Fibroblast of peridontal ligament (primary cell): ENCODE results near the gene NKX2-1.
"Not testable (repeated sequence)": the region's sequence is repeated elsewhere in the genome, so short reads cannot be mapped to it uniquely, and the experiment has no call there.

Source experiments
- DNase-seq: peaks from one replicate; pipeline ENCODE4 v3.0.0-alpha.2; 2010; ENCODE audit errors: extremely low read depth

The NKX2-1 gene

DNA sequence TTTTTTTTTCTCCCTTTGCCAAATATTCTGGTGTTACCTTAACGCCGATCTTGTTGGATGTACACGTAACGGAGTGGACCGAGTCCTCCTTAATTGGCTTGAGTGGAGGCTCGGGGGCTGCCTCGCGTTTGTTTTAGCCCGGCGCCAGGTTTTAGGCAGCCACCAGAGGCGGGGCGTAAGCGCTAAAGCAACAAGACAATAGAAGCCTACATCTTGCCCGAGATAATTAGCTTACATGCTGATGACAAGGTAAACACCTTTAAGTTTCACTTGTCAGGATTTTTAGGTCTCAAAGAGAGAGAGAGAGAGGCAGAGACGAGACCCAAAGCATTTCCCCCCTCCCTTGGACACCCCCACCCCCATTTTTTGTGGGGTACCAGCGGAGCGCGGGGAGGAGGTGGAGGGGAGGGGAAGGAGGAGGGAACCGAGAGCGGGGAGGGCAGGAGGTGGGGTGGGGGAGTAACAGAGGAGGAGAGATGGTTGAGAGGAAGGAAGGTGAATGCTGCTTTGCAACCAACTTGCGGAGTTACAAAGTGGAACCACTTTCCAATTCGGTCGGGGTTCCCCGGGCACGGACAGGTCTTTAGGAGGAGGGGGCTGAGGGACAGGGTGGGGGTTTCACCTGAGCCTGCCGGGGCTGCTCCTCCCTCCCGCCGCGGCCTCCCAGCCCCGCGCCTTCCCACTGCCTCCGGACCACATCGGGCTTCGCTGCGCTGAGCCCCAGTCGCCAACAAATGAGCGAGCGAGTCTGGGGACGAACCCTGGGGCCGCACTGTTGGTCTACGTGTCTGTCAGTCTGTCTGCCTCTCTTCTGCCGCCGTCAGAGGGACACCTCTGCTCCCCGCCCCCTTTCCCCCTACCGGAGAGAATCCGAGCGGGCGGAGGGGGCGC, at the start of gene NKX2-1:
TSS of gene NKX2-1 (minus strand) at position 802 of the 891 bp plus-strand sequence. CDS start at position 699, 103 bp downstream.
- DNase-seq, result no peak

DNA sequence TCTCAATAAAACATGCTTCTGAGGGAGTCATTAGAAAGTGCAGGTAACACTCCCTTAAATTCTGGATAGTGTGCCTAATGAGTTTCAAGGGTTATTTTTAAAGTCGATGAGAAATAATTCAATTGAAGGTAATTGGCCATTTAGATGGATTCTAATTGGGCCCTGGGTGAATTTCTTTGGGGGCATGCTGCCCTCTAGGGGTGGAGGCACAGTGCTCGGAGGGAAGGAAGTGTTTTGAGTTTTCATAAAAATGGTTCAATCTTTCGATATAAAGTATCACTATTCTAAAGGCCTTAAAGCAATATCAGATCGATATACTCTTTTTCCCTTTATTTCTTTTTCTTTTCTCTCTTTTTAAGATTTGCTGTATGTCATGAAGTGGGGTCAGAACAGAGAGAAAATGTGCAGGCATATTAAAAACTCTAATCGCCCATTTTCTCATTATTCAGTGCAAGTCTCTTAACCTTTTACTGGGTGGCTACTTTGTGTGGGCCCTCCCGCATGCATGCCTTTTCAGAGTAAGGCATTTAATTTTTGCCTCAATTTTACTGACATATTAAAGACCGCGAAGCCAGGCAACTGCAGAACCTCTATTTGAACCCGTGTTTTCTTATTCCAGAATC, 36.9 kb upstream of the NKX2-1 start:
- DNase-seq, result peak; percentile 20

DNA sequence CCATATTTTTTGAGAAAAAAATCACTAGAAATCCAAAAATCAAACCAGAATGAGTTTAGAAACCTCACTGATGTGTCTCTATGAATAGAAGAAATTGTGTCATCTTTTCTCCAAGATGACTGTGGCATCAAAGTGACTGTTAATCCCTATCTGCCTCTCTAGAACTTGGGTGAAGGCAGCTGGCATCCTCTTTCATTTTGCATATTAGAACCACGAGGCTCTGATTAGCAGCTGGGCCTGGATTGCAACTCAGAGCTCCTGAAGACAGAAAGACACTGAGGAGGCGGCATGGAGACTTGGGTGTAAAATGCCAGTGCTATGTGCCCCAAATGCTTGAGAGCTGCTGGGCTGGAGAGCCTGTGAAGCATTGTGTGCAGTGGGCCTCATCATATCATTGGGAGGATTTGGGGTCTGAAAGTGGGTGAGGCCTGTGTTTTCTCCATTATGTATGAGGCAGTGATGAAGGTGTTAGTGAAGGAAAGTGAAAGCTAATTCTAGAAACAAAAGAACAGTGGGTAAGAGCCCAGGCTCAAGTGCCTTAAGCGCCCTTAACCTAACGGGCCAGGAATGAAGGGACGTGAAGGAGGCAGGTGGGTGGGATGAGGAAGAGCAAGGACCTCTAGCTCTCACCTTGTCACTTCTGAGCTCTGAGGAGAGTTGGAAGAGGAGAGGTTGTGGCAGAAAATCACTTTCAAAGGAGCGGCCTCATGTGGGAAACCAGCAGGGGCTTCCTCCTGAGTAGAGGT, 36.1 kb upstream of the NKX2-1 start:
- no peak for DNase-seq

DNA sequence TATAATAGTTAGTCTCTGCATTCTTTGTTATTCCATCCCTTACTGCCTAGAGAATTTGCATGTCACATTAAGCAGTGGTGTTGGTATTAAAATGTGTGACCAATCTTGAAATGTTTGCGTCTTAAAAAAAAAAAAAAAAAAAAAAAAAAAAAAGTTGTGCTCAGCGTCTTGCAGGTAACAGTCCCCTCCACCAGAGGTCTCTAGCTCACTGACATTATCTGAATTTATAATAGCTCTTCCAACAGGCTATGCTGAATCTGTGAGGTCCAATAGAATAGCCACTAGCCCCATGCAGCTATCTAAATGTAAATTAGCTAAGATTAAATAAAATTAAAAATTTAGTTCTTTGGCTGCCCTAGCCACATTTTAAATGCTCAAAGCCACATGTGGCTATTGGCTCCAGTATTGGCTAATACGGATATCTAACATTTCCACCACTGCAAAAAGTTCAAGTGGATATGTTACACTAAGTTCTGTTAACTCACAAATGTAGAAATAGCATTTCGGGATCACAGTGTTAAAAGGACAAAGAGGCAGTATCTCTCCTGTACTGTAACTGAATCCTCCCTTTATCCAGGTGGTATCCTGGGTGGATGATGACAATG, 33.7 kb upstream of the NKX2-1 start:
- peak; percentile 71 for DNase-seq

DNA sequence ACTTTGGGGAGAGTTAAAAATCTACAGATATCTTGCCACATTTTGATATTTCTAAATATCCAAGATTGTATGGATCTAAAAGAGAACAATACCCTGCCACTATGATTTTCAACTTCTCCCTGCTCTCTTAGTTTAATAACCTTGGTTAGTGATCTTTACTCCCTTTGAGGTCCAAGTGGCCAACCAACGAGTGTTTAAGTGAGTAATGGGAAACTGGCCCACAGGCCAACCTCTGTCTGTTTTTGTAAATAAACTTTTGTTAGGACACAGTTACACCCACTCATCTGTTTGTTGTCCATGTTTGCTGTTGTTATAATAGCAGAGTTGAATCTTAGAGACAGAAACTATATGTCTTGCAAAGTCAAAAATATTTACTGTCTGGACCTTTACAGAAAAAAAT, 30.9 kb upstream of the NKX2-1 start:
- no peak for DNase-seq

DNA sequence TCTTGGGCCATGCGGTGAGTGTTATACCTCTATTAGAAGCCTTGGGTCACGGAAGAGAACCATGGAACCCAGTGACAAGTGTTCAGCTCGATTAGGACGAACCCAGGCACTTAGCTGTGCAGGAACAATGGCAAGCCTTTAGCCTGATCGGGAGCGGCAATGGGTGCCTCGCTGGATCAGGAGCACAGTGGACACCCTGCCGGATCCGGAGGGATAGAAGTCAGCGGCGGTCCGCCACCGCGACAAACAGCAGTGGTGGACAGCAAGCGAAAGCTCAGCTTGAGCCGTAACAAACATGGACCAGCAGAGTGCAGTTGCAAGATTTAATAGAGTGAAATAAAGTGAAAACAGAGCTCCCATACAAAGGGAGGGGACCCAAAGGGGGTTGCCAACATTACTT, 24.2 kb upstream of the NKX2-1 start:
- not testable (repeated sequence) for DNase-seq

DNA sequence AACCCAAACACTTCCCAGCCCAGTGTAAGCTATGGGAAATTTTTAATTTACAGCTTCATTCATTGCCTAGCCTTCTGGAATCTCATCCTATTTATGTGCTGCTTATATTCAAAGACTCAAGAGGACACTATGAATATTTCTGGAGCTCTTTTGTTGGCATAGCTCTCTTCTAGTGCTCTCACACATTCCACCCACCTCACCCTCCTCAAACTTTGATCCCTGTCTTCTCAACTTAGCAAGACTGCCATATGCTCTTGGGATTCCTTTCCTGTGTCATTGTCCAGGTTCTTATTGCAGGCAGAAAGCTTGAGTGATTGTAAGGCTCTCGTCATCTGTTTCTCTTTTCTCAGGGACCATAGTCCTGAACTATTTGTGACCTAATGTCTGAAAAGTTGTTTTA, 18.0 kb upstream of the NKX2-1 start:
- DNase-seq, result no peak

DNA sequence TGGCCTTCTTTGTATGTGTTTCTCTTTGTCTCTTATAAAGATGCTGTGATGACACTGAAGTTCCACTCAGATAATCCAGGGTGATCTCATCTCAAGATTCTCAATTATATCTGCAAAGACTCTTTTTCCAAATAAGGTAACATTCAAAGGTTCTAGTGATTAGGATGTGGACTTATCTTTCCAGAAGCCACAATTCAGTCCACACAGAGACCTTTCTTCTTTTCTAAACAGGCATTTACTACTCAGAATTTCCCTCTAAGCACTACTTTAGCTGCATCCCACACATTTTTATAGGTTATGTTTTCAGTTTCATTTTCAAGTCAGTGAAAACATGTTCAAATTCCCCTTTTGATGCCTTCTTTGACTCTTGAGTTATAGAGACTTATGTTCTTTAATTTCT, 9.0 kb upstream of the NKX2-1 start:
- no peak for DNase-seq

DNA sequence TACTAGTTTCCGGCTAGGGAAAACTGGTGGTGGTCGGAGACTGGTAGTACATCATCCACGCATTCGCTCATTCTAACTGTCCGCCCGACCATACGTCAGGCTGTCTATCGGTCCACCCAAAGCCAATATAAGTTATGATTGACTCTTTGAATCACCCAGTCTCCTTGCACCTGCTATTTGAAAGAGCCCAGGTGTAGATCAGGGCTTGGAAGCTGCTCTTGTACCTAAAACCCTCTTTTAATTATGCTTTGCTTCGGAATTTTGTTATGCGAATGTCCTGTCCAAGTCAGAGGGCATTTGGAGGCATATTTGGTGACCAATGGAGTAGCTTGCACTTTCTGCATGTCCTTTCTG, 5.7 kb upstream of the NKX2-1 start:
- DNase-seq, result no peak

DNA sequence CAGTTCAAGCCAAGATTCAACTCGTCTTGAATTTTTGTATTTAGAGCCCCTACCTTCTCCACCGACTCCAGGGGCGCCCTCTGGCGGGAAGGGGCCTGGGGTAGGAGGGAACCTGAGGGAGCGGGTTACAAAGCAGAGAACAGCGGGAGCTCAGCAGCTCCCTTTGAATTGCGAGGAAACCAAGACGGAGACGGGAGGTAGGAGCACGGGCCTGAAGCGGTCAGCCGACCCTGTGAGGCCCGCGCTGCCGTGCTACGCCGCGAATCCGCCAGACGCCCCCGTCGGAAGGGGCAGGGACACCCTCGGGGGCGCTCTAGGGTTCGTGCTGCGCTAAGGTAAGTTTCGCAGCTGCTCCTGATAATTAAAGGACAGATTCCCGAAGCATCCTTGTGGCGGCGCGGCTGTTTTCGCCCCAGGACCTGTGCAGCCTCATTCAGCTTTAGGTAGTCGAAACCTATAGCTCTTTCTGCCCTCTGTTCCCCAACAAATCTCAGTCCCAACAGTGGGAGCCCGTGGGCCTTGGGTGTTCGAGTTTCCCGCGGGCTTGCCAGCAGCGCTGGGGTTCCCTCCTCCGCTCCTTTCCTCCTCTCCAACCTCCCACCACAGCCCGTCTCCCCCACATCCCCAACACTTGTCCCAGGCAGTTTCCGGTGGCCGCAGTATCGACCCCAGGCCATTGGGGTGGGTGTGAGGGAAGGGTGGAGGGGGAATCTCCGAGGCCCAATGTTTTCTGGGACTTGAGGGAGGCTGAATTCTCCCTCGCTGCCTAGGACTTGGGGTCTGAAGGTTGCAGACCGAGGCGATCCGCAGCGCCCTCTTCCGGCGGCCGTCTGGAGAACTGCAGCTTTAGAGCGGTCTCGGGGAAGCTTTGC, 5.1 kb upstream of the NKX2-1 start:
- no peak for DNase-seq

DNA sequence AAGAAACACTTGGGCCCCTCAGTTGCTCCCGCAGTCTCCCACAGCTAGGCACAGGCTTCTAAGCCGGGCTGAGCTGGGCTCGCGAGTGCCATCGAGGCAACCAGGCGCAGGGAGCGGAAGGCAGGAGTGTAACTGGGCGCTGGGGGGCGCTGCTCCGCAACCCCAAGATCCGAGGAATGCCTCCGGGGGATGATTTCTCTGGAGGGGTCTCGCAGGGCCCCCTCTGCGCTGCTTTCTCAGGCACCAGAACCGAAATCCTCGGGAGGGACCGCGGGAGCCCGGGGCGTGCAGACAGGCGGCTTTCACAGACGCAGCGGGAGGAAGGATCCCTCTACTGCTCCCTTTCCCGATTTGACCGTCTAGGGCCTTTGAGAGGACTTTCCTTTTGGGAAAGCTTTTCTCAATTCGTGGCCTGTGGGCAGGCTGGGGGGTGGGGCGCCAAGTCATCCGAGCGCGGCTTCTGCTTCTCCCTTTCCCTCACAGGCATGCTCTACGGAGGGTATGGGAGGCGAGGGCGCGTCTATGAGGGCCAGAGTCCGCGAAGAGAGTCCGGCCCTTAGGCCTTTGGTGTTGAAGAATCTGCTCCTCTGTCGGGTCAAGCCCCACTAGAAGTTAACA, 4.3 kb upstream of the NKX2-1 start:
- no peak for DNase-seq

DNA sequence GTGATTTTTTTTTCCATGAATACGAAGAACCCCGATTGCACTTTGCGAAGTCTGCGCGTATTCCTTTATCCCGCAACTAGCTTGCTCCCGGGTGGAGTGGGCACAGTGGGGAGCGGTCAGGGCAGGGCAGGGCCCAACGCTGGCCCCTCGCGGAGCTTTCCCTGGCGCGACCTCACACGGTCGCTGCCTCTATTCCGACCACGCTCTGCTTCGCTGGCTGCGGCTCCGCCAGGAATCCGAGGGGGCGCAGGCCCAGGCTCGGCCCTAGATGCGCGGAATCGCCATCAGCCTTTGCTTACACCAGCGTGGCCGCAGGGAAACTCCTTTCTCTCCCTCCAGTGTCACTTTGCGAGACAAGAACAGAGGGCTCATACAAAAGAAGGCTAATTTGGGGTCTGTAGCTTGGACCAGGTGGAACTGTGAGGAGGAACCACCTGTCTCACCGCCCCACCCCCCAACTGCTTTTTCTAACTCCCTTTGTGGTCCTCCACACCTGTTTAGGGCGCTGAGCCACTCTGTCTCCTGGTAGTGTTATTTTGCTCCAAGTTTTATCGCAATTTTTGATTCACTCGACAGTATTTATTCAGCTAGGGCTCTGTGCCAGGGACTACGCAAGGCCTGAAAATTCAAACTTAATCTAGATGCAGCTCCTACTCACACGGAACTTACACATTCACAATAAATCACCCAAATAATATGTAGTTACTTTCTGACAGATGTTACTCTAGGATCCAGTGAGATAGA, 3.1 kb upstream of the NKX2-1 start:
- DNase-seq, result no peak

DNA sequence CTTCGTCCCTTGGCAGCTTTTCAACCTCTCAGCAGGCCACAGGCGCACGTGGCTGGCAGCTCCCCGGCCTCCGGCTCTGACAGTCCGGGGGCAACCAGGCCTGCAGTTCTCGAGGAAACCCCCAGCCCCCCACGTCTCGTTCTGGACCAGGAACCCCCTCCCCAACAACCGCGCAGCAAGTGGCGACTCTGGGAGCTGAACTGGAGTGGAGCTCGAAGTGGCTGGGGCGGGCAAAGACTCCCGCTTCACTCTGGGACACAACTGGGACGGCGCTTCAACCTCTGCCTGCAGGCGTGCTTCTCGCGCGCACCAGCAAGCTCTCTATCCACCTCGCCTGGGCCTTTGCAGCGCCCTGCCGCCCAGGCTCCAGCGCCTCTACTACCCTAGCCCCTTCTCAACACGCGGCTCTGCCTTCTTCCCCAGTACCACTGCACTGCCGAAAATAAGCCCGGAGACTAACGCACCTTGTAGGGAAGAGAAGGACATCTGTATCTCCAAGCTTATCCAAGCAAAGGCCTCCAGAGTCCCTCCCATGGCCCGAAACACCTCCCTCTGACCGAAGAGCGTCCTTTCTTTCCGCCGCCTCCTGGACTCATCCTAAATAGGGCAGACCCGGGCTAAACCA, 2.4 kb upstream of the NKX2-1 start:
- no peak for DNase-seq

DNA sequence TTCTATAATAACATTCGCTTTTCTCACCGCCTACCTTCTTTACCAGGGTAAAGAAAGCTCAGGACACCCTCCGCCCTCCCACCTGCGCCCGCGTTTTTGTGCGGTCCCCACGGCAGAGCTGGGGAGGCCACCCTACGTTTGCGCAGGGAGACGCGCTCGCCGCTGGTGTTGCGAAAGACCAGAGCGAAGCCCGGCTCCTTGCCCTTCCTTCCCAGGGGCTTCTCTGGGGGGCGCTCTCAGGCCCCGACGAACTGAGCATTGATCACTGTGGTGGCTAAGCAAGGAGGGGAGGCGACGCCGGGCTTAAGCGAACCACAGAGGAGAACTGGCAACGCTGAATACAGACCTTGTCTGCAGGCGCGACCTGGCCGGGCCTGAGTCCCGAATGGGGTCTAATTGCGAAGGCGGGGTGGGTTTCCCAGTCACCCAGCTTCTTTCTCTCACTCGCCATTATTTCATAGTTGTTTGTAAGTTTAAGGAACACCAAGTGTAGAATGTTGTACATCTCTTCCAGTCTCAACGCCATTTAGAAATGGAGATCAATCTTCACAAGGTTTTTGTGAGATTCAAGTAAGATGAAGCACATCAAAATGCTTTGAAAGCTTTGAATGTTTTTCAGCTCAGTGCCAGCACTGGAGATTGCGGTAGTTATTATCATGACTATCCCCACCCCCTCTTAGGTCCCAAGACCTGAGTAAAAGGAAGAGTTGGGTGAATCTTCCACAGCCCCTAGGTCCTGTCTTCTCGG, 1.7 kb upstream of the NKX2-1 start:
- no peak for DNase-seq

DNA sequence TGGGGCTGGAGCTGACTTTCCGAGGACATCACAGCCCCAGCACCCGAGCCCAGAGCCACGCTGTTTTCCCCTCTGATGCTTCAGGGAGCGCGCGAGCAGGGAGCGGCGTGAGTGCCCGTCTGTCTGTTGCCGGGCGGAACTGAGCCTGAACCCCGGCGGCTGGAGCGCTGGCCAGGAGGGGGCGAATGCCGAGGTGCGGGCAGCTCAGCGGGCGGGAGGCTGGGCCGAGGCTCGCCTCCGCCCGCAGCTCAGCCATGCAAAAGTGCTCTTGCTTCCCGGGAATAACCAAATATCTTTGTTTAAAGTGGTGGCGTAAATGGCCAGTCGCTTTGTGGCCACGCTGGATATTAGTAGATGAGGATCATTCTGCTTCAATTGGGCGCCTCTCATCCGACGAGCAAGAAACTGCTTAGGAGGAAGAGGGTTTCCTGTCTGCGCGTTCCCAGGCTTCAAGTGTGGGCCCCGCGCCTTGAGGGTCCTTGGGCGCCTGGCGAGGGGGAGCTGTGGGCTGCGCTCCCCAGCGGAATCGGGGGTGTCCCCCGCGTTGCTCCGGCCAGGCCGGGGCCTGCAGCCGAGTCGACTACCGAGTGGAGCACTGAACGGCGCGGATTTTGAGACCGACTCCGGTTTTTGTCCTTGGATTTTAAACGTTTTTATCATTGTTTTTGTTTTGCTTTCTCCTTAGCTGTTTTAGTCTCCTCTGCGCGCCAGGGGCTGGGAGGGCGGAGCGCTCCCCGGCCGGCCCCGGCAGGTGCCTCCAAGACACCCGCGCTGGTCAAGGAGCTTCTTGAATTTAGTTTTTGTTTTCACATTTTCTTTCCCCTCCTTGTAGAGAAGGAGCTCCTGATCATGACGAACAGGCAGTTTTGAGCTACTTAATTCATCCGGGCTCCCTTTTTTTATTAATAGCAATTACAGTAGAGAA, 831 bp upstream of the NKX2-1 start:
- peak; percentile 7 for DNase-seq

DNA sequence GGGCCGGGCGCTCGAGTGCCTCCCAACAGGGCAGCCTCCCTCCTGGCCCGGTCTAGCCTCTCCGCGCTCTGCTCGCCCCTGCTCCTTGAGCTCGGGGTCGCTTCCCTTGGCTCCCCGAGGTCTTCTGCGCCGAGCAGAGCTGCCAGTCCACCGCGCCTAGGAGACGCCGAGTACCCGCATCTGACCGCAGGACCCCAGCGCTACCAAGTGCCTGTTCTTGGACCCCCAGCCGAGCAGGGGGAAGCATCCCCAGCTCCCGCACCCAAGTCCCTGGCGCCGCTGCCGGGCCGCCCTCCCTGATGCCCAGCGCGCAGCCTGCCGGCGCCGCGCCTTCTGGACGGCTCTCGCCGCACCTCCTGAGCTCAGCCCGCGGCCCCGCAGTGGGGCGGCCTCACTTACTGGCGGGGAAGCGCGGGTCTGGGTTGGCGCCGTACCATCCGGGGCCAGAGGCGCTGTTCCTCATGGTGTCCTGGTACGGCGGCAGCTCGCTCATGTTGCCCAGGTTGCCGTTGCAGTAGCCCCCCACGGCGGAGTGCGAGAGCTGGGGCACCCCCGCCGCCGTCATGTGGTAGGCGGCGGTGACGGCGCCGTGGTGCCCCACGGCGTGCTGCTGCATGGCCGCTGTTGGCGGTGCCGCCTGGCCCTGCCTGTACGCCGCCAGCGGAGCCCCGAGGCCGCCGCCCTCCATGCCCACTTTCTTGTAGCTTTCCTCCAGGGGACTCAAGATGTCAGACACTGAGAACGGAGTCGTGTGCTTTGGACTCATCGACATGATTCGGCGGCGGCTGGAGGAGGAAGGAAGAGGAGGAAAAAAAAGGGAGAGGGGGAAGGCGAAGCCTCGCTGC, 1.2 kb downstream of the NKX2-1 start:
- no peak for DNase-seq

DNA sequence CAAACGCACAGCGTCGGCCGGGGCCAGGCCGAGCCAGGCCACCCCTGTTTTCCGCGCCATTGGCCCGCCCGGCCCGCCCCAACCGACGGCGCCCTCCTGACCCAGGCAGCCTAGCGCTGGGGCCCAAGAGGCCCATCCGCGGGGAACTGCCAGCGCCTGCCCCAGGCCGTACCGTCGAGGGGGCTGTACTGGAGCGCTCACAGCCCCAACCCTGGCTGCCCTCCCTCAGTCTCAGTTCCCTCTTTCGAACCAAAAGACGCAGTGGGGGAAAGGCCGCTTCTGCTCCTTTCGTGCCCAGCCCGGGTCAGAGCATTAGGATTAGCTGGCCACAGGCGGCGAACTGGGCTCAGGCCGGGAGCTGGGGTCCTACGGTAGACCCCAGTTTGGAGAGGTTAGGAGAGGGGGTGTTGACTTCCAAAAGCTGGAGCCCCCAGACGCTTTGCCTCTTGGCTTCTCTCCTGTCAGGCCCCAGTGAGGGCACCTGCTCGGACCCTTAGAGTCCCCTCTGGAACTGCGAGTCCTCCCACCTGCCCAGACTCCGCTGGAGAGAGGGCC, 1.9 kb downstream of the NKX2-1 start:
- no peak for DNase-seq
